H9 (cell line): ENCODE data around the gene RIC1. TPM values are rescaled to one million over a fixed set of nuclear protein-coding genes. Genes with fewer than 3 reads are reported as not detected.

Experiments
- DNase-seq: peaks from one replicate; pipeline ENCODE4 v3.0.0-alpha.2; 2017
- H2AFZ ChIP-seq: one replicate; pipeline ENCODE4 v1.6.1; 2013; ENCODE audit warnings: mild to moderate bottlenecking, low read length, control low read depth, moderate library complexity
- H2AK5ac ChIP-seq: 2 replicates; pipeline ENCODE4 v1.6.1; 2013; ENCODE audit warnings: low read length, control low read depth, mixed read lengths; ENCODE audit not compliant: insufficient read length
- H2BK120ac ChIP-seq: one replicate; pipeline ENCODE4 v1.6.1; 2013; ENCODE audit warnings: low read depth, mild to moderate bottlenecking, low read length, control low read depth, inconsistent platforms; ENCODE audit not compliant: poor library complexity, severe bottlenecking
- H2BK12ac ChIP-seq: 2 replicates; pipeline ENCODE4 v1.6.1; 2013; ENCODE audit warnings: low read length, control low read depth, mixed read lengths, low read depth; ENCODE audit not compliant: insufficient read length
- H2BK15ac ChIP-seq: 2 replicates; pipeline ENCODE4 v1.6.1; 2013; ENCODE audit warnings: low read depth, low read length, control low read depth
- H2BK20ac ChIP-seq: one replicate; pipeline ENCODE4 v1.6.1; 2013; ENCODE audit warnings: low read depth, mild to moderate bottlenecking, low read length, control low read depth, inconsistent platforms; ENCODE audit not compliant: poor library complexity, severe bottlenecking
- H2BK5ac ChIP-seq: 2 replicates; pipeline ENCODE4 v1.6.1; 2013; ENCODE audit warnings: low read length, control low read depth, mixed read lengths; ENCODE audit not compliant: insufficient read length
- H3K14ac ChIP-seq: 2 replicates; pipeline ENCODE4 v1.6.1; 2013; ENCODE audit warnings: low read length, control low read depth; ENCODE audit not compliant: insufficient read depth
- H3K18ac ChIP-seq: 2 replicates; pipeline ENCODE4 v1.6.1; 2013; ENCODE audit warnings: low read depth, mild to moderate bottlenecking, mixed read lengths, low read length, control low read depth; ENCODE audit not compliant: insufficient read length
- H3K23ac ChIP-seq: 2 replicates; pipeline ENCODE4 v1.6.1; 2013; ENCODE audit warnings: low read length, control low read depth, mixed read lengths, low read depth; ENCODE audit not compliant: insufficient read length
- H3K23me2 ChIP-seq: 2 replicates; pipeline ENCODE4 v1.6.1; 2013; ENCODE audit warnings: low read depth, mild to moderate bottlenecking, mixed read lengths, low read length, control low read depth; ENCODE audit not compliant: insufficient read length, poor library complexity, severe bottlenecking
- H3K27ac ChIP-seq: 2 replicates; pipeline ENCODE4 v1.5.1; 2013; ENCODE audit warnings: low read length, control low read depth, mixed read lengths, low read depth; ENCODE audit not compliant: insufficient read length
- H3K27me3 ChIP-seq: 2 replicates; pipeline ENCODE4 v1.6.1; 2013; ENCODE audit warnings: low read length, control low read depth, inconsistent platforms; ENCODE audit not compliant: insufficient read depth
- H3K4ac ChIP-seq: 2 replicates; pipeline ENCODE4 v1.6.1; 2013; ENCODE audit warnings: low read depth, mild to moderate bottlenecking, control low read depth, inconsistent platforms, low read length, moderate library complexity
- H3K4me1 ChIP-seq: 2 replicates; pipeline ENCODE4 v1.6.1; 2013; ENCODE audit warnings: low read length, control low read depth, inconsistent platforms; ENCODE audit not compliant: insufficient read depth
- H3K4me2 ChIP-seq: 2 replicates; pipeline ENCODE4 v1.6.1; 2013; ENCODE audit warnings: low read length, control low read depth, mixed read lengths; ENCODE audit not compliant: insufficient read length, insufficient read depth
- H3K56ac ChIP-seq: 2 replicates; pipeline ENCODE4 v1.6.1; 2013; ENCODE audit warnings: low read depth, mild to moderate bottlenecking, mixed read lengths, low read length, control low read depth; ENCODE audit not compliant: insufficient read length
- H3K79me1 ChIP-seq: 2 replicates; pipeline ENCODE4 v1.6.1; 2013; ENCODE audit warnings: low read depth, mild to moderate bottlenecking, moderate library complexity, low read length, control low read depth, inconsistent platforms; ENCODE audit not compliant: insufficient read depth, poor library complexity, severe bottlenecking
- H3K79me2 ChIP-seq: 2 replicates; pipeline ENCODE4 v1.6.1; 2013; ENCODE audit warnings: low read length, control low read depth, inconsistent platforms; ENCODE audit not compliant: insufficient read depth
- H3K9ac ChIP-seq: 2 replicates; pipeline ENCODE4 v1.6.1; 2013; ENCODE audit warnings: low read length, control low read depth, mixed read lengths; ENCODE audit not compliant: insufficient read length; ENCODE audit errors: extremely low read depth
- H3K9me3 ChIP-seq: one replicate; pipeline ENCODE4 v1.6.1; 2013; ENCODE audit warnings: low read depth, low read length, inconsistent platforms; ENCODE audit not compliant: control insufficient read depth
- H3T11ph ChIP-seq: one replicate; pipeline ENCODE4 v1.6.1; 2013; ENCODE audit warnings: mild to moderate bottlenecking, low read length, control low read depth, inconsistent platforms
- H4K20me1 ChIP-seq: one replicate; pipeline ENCODE4 v1.6.1; 2013; ENCODE audit not compliant: control insufficient read depth, insufficient read length, insufficient read depth
- H4K5ac ChIP-seq: 2 replicates; pipeline ENCODE4 v1.6.1; 2013; ENCODE audit warnings: low read depth, mild to moderate bottlenecking, mixed read lengths, low read length, control low read depth; ENCODE audit not compliant: insufficient read length
- H4K8ac ChIP-seq: replicated peaks from 2 replicates; pipeline ENCODE4 v1.6.1; 2013; ENCODE audit warnings: low read length, control low read depth, mixed read lengths, low read depth; ENCODE audit not compliant: insufficient read length
- H4K91ac ChIP-seq: 2 replicates; pipeline ENCODE4 v1.6.1; 2013; ENCODE audit warnings: low read depth, mild to moderate bottlenecking, moderate library complexity, mixed read lengths, low read length, control low read depth; ENCODE audit not compliant: insufficient read length
- H3K27ac Mint-ChIP-seq, 3 experiments: 2 replicates in 2 of 3; 3 replicates in 1 of 3; pipeline ENCODE4 v1.8.0; 2020 to 2021; ENCODE audit warnings: mixed read lengths in 3 of 3, mild to moderate bottlenecking in 1 of 3, moderate library complexity in 1 of 3
- H3K27me3 Mint-ChIP-seq: 2 replicates; pipeline ENCODE4 v1.8.0; 2021; ENCODE audit warnings: low read depth, mild to moderate bottlenecking, moderate library complexity, mixed read lengths
- H3K36me3 Mint-ChIP-seq, 3 experiments: 2 replicates in 2 of 3; 3 replicates in 1 of 3; pipeline ENCODE4 v1.8.0; 2020 to 2021; ENCODE audit warnings: low read depth in 3 of 3, mixed read lengths in 3 of 3; ENCODE audit not compliant: insufficient read depth in 1 of 3
- H3K4me1 Mint-ChIP-seq, 2 experiments: 2 replicates each; pipeline ENCODE4 v1.8.0; 2020; ENCODE audit warnings: mixed read lengths in 2 of 2
- H3K4me3 Mint-ChIP-seq, 2 experiments: 2 replicates in 1 of 2; 3 replicates in 1 of 2; pipeline ENCODE4 v1.8.0; 2020 to 2021; ENCODE audit warnings: mild to moderate bottlenecking in 2 of 2, mixed read lengths in 2 of 2, moderate library complexity in 1 of 2
- H3K9me3 Mint-ChIP-seq, 2 experiments: 2 replicates in 1 of 2; 3 replicates in 1 of 2; pipeline ENCODE4 v1.8.0; 2020; ENCODE audit warnings: mild to moderate bottlenecking in 2 of 2, mixed read lengths in 2 of 2, moderate library complexity in 1 of 2
- WGBS: extraction: QIAGEN DNeasy Blood & Tissue Kit; methylation state at CpG from one replicate; pipeline ENCODE4 v1.1.7; 2013; ENCODE audit warnings: missing lambda C conversion rate, low lambda C conversion rate, mixed read lengths; ENCODE audit not compliant: insufficient read length; ENCODE audit errors: extremely low coverage; 5-methylcytosine and 5-hydroxymethylcytosine counted together
- total RNA-seq: library from RNA; stranded (reverse); gene quantifications from 2 replicates; pipeline ENCODE4 v1.2.1, GENCODE V29; 2021
- TF ChIP-seq, protein P1 (sequence below): fragments of 200-600 bp; sonication (generic); conservative IDR thresholded peaks from 3 replicates; pipeline ENCODE4 v1.8.0; 2021; ENCODE audit warnings: antibody characterized with exemption, mild to moderate bottlenecking

Gene RIC1
- total RNA-seq, 1 experiment from 2014 or later: 13.7 TPM

- Mint-ChIP-seq H3K9me3 (no peaks in the 10 kb centered on the region), H3K27me3 (no peaks in the 10 kb centered on the region), H3K4me3 (no peak overlapping the region), H3K4me1 (peaks cover 7 to 13% of the 10 kb centered on the region in 2 experiments), H3K27ac (no peak overlapping the region; a peak in 1 of 7 replicates), H3K36me3 (no peaks in the 10 kb centered on the region)
- no peak overlapping the region for H2BK120ac ChIP-seq
- WGBS: no CpG with 5 or more reads among the region's 3 CpGs
- H2BK5ac ChIP-seq: no peak overlapping the region
- H4K91ac ChIP-seq: no peak overlapping the region
- no peak overlapping the region for H4K8ac ChIP-seq
- no peak for DNase-seq
- H3K79me2 ChIP-seq: 0 out of 2 replicates have a peak, but pooled peaks cover 1% of the 10 kb centered on the region
- no peaks in the 10 kb centered on the region for H3K4me1 ChIP-seq
- H2BK15ac ChIP-seq: no peak overlapping the region
- no peak overlapping the region for H2BK12ac ChIP-seq
- H3K4ac ChIP-seq: no peak overlapping the region
- no peak overlapping the region for H3K56ac ChIP-seq
- no peak overlapping the region for H3K14ac ChIP-seq
- H3K27ac ChIP-seq: no peak overlapping the region
- no peak overlapping the region for H3K4me2 ChIP-seq
- H4K5ac ChIP-seq: no peak overlapping the region
- no peak overlapping the region for H3T11ph ChIP-seq
- H2BK20ac ChIP-seq: no peak overlapping the region
- H3K27me3 ChIP-seq: no peaks in the 10 kb centered on the region
- no peaks in the 10 kb centered on the region for H4K20me1 ChIP-seq
- H3K79me1 ChIP-seq: no peaks in the 10 kb centered on the region
- H3K18ac ChIP-seq: no peak overlapping the region
- no peak overlapping the region for H2AFZ ChIP-seq
- H3K23me2 ChIP-seq: no peaks in the 10 kb centered on the region
- no peaks in the 10 kb centered on the region for H3K9me3 ChIP-seq
- TF ChIP-seq, protein P1, sequence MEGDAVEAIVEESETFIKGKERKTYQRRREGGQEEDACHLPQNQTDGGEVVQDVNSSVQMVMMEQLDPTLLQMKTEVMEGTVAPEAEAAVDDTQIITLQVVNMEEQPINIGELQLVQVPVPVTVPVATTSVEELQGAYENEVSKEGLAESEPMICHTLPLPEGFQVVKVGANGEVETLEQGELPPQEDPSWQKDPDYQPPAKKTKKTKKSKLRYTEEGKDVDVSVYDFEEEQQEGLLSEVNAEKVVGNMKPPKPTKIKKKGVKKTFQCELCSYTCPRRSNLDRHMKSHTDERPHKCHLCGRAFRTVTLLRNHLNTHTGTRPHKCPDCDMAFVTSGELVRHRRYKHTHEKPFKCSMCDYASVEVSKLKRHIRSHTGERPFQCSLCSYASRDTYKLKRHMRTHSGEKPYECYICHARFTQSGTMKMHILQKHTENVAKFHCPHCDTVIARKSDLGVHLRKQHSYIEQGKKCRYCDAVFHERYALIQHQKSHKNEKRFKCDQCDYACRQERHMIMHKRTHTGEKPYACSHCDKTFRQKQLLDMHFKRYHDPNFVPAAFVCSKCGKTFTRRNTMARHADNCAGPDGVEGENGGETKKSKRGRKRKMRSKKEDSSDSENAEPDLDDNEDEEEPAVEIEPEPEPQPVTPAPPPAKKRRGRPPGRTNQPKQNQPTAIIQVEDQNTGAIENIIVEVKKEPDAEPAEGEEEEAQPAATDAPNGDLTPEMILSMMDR: no peak
- H2AK5ac ChIP-seq: no peak overlapping the region
- no peak overlapping the region for H3K9ac ChIP-seq
- H3K23ac ChIP-seq: no peak overlapping the region
Observed at GRCh38 chr9:5614985-5615384, 13.9 kb upstream of the RIC1 start.
